NCI-H1436 treated with DMSO at 0.1 percent for 48 hours (cell line): Measurements from ENCODE around the gene NSF.

Experiments
- DNase-seq: peaks from one replicate; lab custom pipeline; 2025; lab: John Stamatoyannopoulos, UW

The NSF gene

DNA sequence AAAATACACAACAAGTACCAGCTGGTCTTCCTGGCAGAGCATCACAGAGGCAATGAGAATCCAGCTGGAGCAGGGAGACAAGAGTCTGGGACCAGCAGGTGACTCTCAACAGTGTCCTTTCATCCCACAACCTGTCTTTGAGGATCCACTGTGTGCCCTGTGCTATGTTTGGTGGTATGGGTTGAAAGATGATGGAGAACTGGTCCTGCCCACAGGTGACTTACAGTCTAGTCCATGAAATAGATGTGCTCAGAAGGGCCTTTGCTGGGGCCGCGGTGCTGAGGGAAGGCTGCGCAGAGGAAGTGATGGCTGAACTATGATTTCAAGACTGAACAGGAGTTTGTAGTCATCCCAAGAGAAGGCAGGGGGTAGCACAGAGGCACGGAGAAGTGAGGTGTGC lies 210.1 kb downstream of the NSF start:
- no peak for DNase-seq

DNA sequence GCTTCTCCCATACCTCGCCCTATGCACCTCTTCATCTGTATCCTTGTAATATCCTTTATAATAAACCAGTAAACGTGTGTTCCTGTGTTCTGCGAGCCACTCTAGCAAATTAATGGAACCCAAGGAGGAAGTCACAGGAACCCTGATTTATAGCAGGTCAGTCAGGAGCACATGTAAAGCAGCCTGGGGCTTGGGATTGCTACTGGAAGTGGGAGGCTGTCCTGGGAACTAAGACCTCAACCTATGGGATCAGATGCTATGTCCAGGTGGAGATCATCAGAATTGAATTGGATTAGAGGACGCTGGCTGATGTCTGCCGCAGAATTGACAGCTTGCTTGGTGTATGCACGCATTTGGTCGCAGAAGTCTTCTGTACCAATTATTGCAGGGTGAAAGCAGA lies 212.3 kb downstream of the NSF start:
- no peak for DNase-seq

DNA sequence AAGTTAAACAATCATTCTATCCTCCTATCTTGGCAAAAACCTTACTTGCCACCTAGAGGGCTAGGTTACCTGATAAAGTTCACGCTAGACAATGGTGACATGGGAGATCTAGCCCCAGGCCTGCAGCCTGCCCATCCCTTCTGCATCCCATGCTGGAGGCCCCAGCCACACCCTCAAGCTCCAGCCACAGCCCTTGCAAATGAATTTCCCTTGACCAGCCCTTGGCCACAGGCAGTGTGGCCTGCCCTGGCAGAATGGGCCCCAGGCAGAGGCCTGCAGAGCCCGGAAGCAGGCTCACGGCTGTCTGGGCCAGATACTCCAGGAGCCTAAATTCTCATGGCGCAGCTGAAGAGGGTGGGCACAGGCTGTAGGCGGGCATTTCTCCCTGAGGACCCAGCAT lies 213.1 kb downstream of the NSF start:
- DNase-seq: no peak

DNA sequence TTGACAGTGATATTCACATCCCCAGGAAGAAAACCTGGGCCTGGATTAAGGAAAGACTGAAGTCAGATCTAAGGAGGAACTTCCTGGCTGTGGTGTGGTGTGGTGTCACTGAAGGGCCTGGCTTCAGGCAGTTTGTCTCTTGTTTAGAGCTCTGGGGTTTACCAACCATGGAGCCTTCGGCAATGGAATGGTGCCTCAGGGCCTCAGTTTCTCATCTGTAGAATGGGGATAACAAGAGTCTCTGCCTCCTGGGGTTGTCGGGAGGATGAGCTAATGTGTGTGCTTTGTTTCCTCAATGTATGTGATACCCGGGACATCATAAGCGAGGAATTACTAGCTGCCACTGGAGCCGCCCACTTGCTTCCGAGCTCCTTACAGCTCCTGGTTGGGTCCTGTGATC lies 215.3 kb downstream of the NSF start:
- no peak for DNase-seq
